ENCODE measurements around the gene NDUFV3.
"Not testable (repeated sequence)": the region's sequence is repeated elsewhere in the genome, so short reads cannot be mapped to it uniquely, and the experiment has no call there.

Gene NDUFV3

GRCh38 chr21:42883921-42884320, 9.2 kb upstream of the NDUFV3 start:
- DNase-seq (ENCODE audit: extremely low read depth in 1 of 2, low read depth in 1 of 2): no peak

GRCh38 chr21:42887326-42887725, 5.8 kb upstream of the NDUFV3 start:
- no peak for DNase-seq (ENCODE audit: extremely low read depth in 1 of 2, low read depth in 1 of 2)

GRCh38 chr21:42892582-42892930, 553 bp upstream of the NDUFV3 start:
- DNase-seq (ENCODE audit: extremely low read depth in 1 of 2, low read depth in 1 of 2): no peak

- DNase-seq (ENCODE audit: extremely low read depth in 1 of 2, low read depth in 1 of 2): no peak
Measured at GRCh38 chr21:42900446-42900845, 7.3 kb downstream of the NDUFV3 start.

GRCh38 chr21:42903817-42904216, 10.7 kb downstream of the NDUFV3 start:
- no peak for DNase-seq (ENCODE audit: extremely low read depth in 1 of 2, low read depth in 1 of 2)

GRCh38 chr21:42905195-42905594, 12.1 kb downstream of the NDUFV3 start:
- no peak for DNase-seq (ENCODE audit: extremely low read depth in 1 of 2, low read depth in 1 of 2)

GRCh38 chr21:42906233-42906632, 13.1 kb downstream of the NDUFV3 start:
- no peak for DNase-seq (ENCODE audit: extremely low read depth in 1 of 2, low read depth in 1 of 2)

- not testable (repeated sequence) for DNase-seq (ENCODE audit: extremely low read depth in 1 of 2, low read depth in 1 of 2)
Measured at GRCh38 chr21:42908484-42908883, 15.4 kb downstream of the NDUFV3 start.

- not testable (repeated sequence) for DNase-seq (ENCODE audit: extremely low read depth in 1 of 2, low read depth in 1 of 2)
Measured at GRCh38 chr21:42911920-42912319, 18.8 kb downstream of the NDUFV3 start.

- no peak for DNase-seq (ENCODE audit: extremely low read depth in 1 of 2, low read depth in 1 of 2)
Measured at GRCh38 chr21:42913476-42913875, 20.4 kb downstream of the NDUFV3 start.

GRCh38 chr21:42918291-42918690, 25.2 kb downstream of the NDUFV3 start:
- no peak for DNase-seq (ENCODE audit: extremely low read depth in 1 of 2, low read depth in 1 of 2)

GRCh38 chr21:42921927-42922326, 28.8 kb downstream of the NDUFV3 start:
- DNase-seq (ENCODE audit: extremely low read depth in 1 of 2, low read depth in 1 of 2): no peak

- DNase-seq (ENCODE audit: extremely low read depth in 1 of 2, low read depth in 1 of 2): no peak
Measured at GRCh38 chr21:42922918-42923317, 29.8 kb downstream of the NDUFV3 start.

- DNase-seq (ENCODE audit: extremely low read depth in 1 of 2, low read depth in 1 of 2): peak; percentile 29 to 67
Measured at GRCh38 chr21:42923553-42924432, 30.7 kb downstream of the NDUFV3 start.

GRCh38 chr21:42924433-42924751, 31.3 kb downstream of the NDUFV3 start:
- DNase-seq (ENCODE audit: extremely low read depth in 1 of 2, low read depth in 1 of 2): no peak

GRCh38 chr21:42925114-42925926, 32.2 kb downstream of the NDUFV3 start, which contains the start of gene ERVH48-1:
TSS of gene ERVH48-1 (minus strand) at chr21:42925630. CDS start at chr21:42919006, 6,624 bp downstream.
- no peak for DNase-seq (ENCODE audit: extremely low read depth in 1 of 2, low read depth in 1 of 2)

- DNase-seq (ENCODE audit: extremely low read depth in 1 of 2, low read depth in 1 of 2): not testable (repeated sequence)
Measured at GRCh38 chr21:42927474-42928200, 34.5 kb downstream of the NDUFV3 start.

- DNase-seq (ENCODE audit: extremely low read depth in 1 of 2, low read depth in 1 of 2): no peak
Measured at GRCh38 chr21:42929969-42930368, 36.9 kb downstream of the NDUFV3 start.

GRCh38 chr21:42931560-42932235, 38.6 kb downstream of the NDUFV3 start:
- DNase-seq (ENCODE audit: extremely low read depth in 1 of 2, low read depth in 1 of 2): no peak

- not testable (repeated sequence) for DNase-seq (ENCODE audit: extremely low read depth in 1 of 2, low read depth in 1 of 2)
Measured at GRCh38 chr21:42932378-42933136, 39.4 kb downstream of the NDUFV3 start.

All from stimulated activated CD8-positive, alpha-beta memory T cell treated with anti-CD3 and anti-CD28 coated beads, Interleukin-7, amount 100 ng/mL, for 48 hours (primary cell).